Omental fat pad (tissue), 4 donors: ENCODE measurements around the gene RALGPS2. TPM values are rescaled to one million over a fixed set of nuclear protein-coding genes. Genes with fewer than 3 reads are reported as not detected.

Source experiments
- ATAC-seq: fragments of 150-250 bp; one replicate; pipeline ENCODE4 v1.9.1; 2016; ENCODE audit warnings: mild to moderate bottlenecking, moderate library complexity; ENCODE audit not compliant: low FRiP score
- DNase-seq: peaks from one replicate; pipeline ENCODE4 v3.0.0-alpha.2; 2019; ENCODE audit warnings: low spot score
- total RNA-seq, 4 donors: library from RNA; depleted of rRNA; stranded (reverse); fragments of >200 nt; gene quantifications; one replicate each; pipeline ENCODE4 v1.1.0, GENCODE V29; 2016
- TF ChIP-seq, protein P1 (sequence below), 3 donors: fragments of 450-650 bp; IDR thresholded peaks; one replicate each; pipeline ENCODE4 v1.5.1; 2016 to 2017; ENCODE audit warnings: antibody characterized with exemption in 3 of 3, mild to moderate bottlenecking in 3 of 3, moderate library complexity in 2 of 3

The RALGPS2 gene
- total RNA-seq, 4 donors from 2014 or later, result 13.1 to 32.1 (median 21.4) TPM

DNA sequence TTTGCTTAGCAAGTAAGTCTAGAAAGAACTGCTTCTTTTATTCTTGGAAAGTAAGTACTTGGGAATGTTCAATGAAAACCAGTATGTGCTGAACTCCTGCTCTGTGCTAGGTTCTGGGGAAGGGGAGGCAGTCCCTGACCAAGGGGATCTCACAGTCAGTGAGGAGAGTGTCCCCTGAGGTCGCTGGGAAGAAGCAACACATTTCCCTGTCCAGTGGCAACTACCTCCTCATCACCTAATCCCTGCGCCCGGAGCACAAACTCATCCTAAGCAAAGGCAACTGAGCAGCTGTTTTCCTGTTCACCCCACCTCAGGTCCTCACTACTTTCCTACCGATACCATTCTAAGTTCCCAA, 207.5 kb downstream of the RALGPS2 start:
- TF ChIP-seq, protein P1, sequence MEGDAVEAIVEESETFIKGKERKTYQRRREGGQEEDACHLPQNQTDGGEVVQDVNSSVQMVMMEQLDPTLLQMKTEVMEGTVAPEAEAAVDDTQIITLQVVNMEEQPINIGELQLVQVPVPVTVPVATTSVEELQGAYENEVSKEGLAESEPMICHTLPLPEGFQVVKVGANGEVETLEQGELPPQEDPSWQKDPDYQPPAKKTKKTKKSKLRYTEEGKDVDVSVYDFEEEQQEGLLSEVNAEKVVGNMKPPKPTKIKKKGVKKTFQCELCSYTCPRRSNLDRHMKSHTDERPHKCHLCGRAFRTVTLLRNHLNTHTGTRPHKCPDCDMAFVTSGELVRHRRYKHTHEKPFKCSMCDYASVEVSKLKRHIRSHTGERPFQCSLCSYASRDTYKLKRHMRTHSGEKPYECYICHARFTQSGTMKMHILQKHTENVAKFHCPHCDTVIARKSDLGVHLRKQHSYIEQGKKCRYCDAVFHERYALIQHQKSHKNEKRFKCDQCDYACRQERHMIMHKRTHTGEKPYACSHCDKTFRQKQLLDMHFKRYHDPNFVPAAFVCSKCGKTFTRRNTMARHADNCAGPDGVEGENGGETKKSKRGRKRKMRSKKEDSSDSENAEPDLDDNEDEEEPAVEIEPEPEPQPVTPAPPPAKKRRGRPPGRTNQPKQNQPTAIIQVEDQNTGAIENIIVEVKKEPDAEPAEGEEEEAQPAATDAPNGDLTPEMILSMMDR (IDR thresholded peaks at IDR 0.05), result no peak
- peak; percentile 5 for ATAC-seq
- no peak for DNase-seq

DNA sequence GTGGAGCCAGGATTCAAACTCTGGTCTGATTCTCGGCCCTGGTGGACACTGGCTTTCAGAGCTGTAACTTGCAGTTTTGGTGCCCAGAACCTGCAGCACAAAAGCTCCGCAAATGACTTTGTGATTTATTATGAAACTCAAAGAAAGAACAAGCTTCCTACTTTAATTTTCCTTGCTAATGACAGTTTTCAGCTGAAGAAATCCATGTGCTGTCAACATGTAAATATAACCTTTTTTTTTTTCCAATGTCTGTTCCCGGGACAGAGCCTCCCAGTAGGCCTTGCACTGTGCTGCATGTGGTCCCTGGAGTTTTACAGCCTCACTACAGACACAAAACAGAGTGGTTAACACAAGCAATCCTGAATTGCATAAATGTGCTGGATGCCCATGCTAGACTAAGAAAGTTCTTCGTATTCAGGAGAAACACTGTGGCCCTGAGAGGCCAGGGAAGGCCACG, 208.1 kb downstream of the RALGPS2 start:
- TF ChIP-seq, protein P1 (IDR thresholded peaks at IDR 0.05), result no peak
- no peak for DNase-seq

DNA sequence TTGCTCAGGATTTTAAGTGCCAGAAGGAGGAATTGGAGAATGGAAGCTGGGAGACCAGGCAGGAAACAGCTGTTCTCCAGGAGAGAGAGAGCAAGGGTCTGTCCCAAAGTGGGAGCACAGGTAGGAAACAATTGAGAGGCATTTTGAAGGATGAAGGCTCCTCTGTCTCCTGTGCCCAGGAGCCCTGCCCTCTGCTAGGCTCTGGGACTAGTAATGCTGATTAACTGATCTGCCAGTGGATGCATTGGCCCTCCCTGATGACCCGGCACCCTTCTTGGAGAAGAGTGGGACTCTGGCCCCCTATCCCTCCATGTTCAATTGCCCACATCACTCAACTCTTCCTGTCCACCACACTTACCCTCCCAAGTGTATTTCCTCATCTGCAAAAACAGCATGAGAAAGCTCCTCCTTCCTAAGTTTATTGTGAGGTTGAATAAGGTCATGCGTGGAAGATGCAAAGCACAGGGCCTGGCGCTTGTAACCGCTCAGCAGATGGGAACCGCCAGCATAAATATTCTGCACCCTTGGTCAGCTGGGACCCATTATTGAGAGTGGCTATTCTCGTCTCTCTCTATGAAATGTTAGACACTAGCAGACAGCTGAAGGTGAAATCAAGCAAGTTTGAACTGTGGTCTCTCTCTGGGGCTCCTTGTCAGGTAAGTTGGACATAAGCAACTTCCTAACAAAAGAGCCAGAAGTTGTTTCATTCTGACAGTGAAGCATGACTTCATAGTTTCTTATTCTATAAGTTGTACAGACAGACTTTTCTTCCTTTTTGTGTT, 208.9 kb downstream of the RALGPS2 start:
- DNase-seq (no peak), ATAC-seq (no peak)
- TF ChIP-seq, protein P1 (IDR thresholded peaks at IDR 0.05), result no peak

More for the DNA sequence above, 208.1 kb downstream of the RALGPS2 start:
- no peak for ATAC-seq

DNA sequence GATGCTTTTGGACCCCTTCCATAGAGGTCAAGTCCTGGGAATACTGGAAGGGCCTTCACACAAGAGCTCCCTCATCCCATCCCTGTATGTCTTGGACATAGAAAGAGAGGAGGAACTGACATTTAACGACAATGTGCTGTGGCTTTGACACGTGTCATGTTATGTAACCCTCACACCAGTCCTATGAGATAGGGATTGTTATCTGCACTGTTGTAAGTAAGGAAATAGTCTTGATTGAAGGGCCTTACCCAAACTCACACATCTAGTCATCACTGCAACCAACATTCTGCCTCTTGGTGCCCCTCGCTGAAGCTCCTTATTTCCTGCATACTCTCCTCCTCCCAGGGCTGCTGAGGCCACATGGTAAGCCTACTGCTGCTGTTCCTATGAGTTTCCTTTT, 209.5 kb downstream of the RALGPS2 start:
- TF ChIP-seq, protein P1 (IDR thresholded peaks at IDR 0.05), result no peak
- no peak for ATAC-seq
- DNase-seq, result no peak

DNA sequence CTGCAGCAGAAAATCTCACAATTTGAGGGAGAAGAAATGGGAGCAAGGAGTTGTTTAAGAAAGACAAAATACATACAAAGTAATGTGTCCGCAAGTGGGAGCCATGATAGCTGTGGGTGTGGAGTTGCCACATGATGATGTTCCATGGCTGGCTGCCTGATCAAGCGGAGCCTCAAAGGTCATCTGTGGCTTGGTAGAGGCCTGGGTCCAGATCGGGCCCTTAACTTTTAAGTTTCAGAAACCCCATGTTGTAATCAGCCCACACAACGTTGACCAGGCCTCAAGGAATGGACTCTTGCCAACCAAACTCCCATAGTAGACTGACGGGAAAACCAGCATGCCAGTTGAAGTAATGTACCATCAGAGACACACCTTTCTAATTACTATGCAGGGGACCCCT, 210.6 kb downstream of the RALGPS2 start:
- DNase-seq, result no peak
- TF ChIP-seq, protein P1 (IDR thresholded peaks at IDR 0.05), result no peak
- no peak for ATAC-seq

DNA sequence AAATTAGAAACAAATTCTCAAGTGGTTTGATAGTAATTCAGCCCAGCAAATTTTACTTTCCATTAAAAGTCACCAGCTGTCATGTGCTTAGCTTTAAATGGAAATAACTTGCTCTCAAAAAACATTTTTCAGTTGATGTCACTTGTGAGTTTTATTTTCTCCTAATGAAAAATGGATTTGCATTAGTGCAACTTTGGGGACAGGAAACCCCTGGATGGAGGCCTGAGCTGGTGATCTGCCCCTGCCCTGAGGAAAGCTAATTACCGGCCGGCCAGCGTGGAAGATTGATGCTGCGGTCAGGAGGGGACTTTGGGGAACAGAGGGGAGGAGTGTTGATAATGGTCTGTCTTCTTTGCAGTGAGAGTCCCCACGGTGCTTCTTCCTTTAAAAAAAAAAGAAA, 212.7 kb downstream of the RALGPS2 start:
- TF ChIP-seq, protein P1 (IDR thresholded peaks at IDR 0.05), result no peak
- no peak for ATAC-seq

More for the DNA sequence above, 212.7 kb downstream of the RALGPS2 start:
- no peak for DNase-seq
